Mucosa of gallbladder (tissue), 1 donor: ENCODE results near the gene DCP1B. TPM values are rescaled to one million over a fixed set of nuclear protein-coding genes. Genes with fewer than 3 reads are reported as not detected.

Experiments used
- DNase-seq: peaks from one replicate; pipeline ENCODE4 v3.0.0-alpha.2; 2020; ENCODE audit warnings: low spot score
- total RNA-seq: library from RNA; stranded (reverse); gene quantifications from one replicate; pipeline ENCODE4 v1.2.1, GENCODE V29; 2021
- donor health status: DM: no; HTN: no; CAD: no.

The DCP1B gene
- total RNA-seq, 1 donor from 2014 or later = 13.7 TPM

- DNase-seq = no peak
Observed at GRCh38 chr12:1919763-1920162, 84.5 kb downstream of the DCP1B start.

DNA sequence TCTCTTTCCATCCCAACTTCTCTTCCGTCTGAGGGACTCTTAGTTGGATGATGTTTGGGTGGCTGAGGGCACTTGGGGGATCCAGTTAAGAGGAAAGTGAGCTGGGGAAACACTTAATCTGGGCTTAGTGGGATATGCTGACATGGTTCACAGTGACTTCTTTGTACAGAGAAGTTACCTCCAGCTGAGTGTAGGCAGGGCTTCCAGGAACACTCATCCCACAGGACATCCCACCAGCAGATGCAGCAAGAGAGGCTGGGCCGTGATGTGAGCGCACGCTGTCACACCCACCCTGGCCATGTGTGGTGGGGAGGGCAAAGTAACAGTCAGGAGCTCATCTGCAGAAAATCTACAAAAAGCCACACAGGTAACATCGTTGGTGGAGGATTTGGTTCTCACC, 85.0 kb downstream of the DCP1B start:
- no peak for DNase-seq

DNA sequence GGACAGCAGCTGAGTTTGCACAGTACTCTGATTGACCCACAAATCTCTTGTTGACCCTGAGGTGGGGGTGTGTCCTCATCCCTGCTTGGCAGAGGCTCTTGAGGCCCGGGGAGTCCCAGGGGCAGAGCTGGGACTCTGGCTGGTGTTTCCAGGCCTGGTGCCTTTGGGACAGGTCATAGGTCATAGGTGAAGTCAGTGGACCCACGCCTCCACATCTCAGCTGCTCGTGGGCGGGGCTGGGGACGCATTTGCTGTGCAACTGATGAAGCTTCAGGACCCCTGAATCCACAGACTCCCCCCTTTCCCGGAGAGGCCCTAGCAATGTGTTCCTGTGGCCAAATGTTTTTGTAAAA, 85.4 kb downstream of the DCP1B start:
- no peak for DNase-seq

DNA sequence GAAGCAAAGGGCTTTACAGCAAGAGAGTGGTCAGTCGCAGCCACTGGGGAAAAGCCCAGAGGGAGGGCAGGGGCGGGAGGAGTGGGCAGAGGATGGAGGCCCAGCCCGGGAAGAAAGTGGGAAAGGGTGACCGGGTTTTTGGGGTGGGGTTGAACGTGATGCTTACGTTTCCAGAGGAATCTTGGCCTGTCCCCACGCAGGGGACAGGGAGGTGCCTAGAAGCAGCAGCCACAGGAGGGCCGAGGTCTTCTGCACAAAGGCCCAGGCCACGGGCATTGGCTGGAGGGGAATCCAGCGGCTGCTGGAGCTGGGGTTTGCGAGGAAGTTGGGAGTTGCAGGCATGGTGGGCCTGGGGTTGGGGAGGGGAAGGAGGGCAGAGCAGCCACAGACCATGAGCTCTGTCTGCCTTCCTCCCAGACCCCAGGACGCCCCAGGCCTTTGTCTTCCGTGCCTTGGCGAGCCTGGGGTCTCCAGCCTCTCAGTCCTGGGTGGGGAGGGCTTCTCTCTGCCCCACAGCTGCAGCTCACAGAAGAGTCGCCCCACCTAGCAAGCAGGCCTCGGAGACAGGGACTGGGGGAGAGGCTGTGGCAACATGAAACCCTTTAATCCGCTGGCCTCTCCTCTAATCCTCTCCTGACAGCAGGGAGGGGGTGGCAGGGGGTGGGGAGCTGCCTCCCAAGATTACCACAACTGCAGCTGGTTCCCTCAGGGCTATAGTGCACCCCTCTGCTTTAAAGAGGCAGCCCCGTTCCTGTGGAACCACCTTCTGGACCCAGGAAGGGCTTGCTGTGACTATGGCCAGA, 86.0 kb downstream of the DCP1B start, which contains the start of gene CACNA2D4:
Gene CACNA2D4, minus strand, starts transcription at position 572 of the 803 bp plus-strand sequence. Its CDS starts 179 bp downstream, at position 393.
- DNase-seq = no peak

GRCh38 chr12:1917172-1918070, 86.8 kb downstream of the DCP1B start:
- no peak for DNase-seq

- DNase-seq = no peak
Observed at GRCh38 chr12:1916371-1917171, 87.7 kb downstream of the DCP1B start.

GRCh38 chr12:1915082-1915968, 88.9 kb downstream of the DCP1B start:
- no peak for DNase-seq

DNA sequence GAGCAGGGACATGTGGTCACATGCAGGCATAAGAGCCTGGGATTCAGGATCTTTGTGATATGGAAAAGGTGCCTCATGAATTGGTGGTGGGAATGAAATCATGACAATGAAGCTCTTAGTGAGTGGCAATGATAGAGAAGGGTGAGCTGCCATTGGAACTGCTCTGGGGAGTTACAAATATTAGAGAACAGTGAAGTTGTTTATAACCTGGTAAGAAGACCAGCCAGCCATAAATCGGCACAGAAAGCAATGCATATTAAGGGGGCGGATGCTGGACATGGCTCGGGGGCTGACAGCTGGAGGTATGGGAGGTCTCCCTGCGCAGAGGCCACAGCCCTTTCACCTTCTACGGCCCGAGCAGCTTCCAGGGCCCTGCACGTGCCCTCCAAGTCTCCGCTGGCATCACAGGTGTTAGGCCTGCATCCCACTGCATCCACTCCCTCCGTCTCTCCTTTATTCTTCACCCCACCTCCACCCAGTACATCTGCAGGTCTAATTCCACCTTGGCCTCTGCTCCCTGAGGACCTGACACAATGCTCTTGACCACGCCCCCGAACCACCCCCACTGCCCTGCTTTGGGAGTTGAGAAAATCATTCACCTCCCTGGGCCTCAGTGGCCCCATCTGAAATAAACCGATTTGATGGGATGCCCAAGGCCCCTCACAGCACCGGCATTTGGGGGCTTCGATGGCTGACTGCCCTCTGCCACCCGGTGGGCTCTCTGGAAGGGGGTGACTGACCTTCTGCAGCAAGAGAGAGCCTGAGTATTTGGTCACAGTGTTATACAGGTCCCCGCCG, 89.9 kb downstream of the DCP1B start:
- no peak for DNase-seq

DNA sequence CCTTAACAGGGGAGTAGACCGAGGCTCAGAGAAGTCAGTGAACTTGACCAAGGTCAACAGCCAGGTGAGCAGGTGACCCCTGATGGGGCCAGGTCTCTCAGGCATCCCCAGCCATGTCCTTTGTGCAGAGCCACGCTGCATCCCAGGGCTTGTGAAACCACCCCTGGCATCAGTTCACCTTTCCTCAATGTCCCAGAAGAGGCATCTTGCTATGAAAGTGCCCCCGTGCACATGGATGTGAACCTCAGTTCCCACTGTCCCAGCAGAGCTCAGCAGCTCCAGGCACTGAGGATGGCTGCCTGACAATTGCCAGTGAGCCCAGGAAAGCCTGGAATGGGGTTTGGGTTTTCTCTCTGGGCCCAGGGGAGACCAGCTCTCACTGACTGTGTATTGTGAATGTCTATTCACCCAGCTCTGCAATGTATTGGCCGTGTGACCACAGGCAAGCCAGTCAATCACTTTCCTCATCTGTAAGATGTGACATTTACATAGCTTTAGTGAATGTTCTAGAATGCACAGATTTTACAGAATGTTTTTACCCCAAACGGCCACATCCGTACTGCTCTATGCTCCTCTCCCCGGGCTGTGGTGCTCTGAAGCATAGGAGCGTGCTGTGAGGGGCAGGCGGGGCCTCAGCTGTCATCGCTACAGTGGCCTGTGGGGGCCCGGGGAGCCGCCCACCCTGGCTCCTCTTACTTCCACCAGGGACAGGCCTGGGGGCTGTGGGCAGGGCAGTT, 90.7 kb downstream of the DCP1B start:
- DNase-seq = no peak

GRCh38 chr12:1912580-1913376, 91.5 kb downstream of the DCP1B start:
- DNase-seq = no peak

DNA sequence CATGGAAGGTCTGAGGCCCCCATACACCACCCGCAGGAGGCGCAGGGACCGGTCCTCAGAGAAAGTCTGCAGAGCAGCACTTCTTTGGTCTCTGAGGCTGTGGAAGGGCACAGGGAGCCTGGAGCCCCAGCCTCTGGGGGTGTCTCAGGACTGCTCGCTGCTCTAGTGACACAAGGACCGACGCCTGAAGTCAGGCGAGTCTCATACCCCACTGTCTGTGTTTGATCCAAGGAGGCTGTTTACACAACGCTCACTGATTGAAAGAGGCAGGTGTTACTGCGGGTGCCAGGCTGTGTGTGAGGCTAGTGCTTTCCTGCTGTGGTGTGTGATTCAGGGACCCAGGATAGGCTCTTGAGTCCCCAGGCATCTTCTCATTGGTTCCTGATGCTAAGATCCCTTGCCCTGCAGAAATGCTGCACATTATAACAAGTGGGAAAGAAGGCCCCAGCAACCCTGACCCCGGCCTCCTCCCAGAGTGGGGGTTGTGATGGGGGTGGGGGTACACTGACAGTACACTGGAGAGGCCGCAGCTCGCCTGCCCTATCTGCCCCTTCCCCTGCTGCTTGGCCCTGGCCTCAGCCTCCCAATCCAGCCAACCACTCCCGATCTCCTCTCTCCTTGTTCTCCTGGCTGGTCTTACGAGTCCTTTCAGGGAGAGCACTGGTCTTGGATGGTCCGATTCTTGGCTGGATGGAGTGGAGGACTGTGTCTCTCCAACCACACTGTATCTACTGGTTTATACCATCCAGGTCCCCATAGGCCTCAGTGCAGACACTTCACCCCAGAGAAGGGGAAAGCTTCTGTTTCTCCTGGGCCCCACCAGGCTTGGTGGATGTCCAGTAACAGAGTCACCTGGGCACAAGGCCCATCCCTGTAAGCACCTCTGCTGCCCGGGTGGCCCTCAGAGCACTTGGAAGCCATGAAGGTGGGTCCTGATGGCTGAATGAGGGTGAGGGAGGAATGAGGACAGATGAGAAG, 92.4 kb downstream of the DCP1B start:
- no peak for DNase-seq

DNA sequence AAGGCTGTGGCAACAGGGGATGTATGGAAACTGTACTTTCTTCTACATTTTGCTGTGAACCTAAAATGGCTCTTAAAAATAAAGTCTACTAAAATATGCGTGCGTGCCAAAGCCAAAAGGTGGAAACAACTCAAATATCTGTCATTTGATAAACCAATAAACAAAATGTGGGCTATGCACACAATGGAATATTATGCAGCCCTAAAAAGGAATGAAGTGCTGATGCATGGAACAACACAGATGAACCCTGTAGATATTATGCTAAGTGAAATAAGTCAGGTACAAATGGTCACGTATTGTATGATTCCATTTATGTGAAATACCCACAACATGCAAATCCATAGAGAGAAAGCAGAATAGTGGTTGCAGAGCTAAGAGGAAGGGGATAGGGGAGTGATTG, 93.8 kb downstream of the DCP1B start:
- no peak for DNase-seq

- DNase-seq = no peak
Observed at GRCh38 chr12:1908758-1909157, 95.5 kb downstream of the DCP1B start.

GRCh38 chr12:1907652-1908611, 96.3 kb downstream of the DCP1B start:
- DNase-seq = no peak

DNA sequence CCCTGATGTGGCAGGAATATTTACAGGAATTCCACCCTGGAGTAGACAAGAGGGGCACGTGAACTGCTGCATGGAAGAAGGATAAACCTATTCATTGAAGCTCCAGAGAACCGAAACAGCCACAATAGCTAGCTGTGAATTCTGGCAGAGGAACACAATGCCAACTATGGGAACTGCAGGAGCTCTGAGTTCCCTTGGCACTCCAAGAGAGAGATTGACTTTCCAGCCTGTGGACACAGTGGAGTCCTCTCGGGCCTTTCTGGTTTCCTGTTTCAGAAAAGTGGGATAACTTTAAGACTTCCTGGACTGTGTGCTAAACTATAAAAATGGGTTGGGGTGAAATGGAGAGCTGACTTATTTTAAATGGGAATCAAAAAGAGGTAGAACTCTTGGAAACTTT, 97.7 kb downstream of the DCP1B start:
- DNase-seq = no peak

GRCh38 chr12:1904875-1905274, 99.4 kb downstream of the DCP1B start:
- no peak for DNase-seq
